Dendritic cell treated with granulocyte-macrophage colony-stimulating factor and Interleukin-4, amounts not matched to agents 40 ng/mL and 50 ng/mL, for 4 days (primary cell): ENCODE results near the gene CDKN1C.
A peak's percentile ranks its signal among the peaks of the same experiment; 100 is the strongest.

ENCODE experiments used
- H3K27ac Mint-ChIP-seq: one replicate; pipeline ENCODE4 v1.8.0; 2022; ENCODE audit warnings: mild to moderate bottlenecking, mixed read lengths
- H3K27me3 Mint-ChIP-seq: one replicate; pipeline ENCODE4 v1.8.0; 2022; ENCODE audit warnings: mild to moderate bottlenecking, mixed read lengths
- H3K36me3 Mint-ChIP-seq: one replicate; pipeline ENCODE4 v1.8.0; 2022; ENCODE audit warnings: low read depth, mixed read lengths
- H3K4me1 Mint-ChIP-seq: one replicate; pipeline ENCODE4 v1.8.0; 2022; ENCODE audit warnings: low read depth, mixed read lengths
- H3K4me3 Mint-ChIP-seq: one replicate; pipeline ENCODE4 v1.8.0; 2022; ENCODE audit warnings: mild to moderate bottlenecking, moderate library complexity, mixed read lengths
- H3K9me3 Mint-ChIP-seq: one replicate; pipeline ENCODE4 v1.8.0; 2022; ENCODE audit warnings: mixed read lengths
- intact Hi-C: fragments of 100-400 bp; cut with micrococcal nuclease; formaldehyde crosslinking; loops from one replicate; pipeline ENCODE4 v1.15.0; 2022

CDKN1C gene

DNA sequence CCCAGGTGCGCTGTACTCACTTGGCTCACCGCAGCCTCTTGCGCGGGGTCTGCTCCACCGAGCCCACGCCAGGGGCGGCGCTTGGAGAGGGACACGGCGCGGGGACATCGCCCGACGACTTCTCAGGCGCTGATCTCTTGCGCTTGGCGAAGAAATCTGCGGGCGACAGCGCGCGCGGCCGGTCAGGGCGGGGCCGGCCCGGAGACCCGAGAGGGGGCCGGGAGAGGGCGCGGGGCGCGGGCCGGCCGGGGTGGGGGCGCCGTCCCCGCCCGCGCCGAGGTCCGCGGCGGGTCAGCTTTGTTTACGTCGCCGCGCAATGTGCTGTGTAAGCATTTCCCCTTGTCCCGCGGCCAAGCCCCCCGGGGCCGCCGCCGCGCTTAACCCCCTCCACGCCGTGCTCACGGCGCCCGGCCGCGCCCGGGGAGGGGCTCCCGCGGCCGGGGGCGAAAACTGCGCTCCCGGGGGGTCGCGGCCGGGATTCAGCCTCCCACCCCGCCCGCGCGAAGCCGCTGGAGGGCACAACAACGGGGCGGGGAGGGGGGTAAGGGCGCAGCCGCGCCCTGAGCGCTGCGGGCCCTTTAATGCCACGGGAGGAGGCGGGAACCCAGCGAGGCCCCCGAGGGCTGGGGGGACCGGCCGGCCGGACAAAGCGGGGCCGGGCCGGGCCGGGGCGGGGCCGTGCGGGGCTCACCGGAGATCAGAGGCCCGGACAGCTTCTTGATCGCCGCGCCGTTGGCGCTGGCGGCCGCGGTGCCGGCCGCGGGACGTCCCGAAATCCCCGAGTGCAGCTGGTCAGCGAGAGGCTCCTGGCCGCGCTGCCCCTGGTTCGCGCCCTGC is 1.4 kb downstream of the CDKN1C start:
- intact Hi-C loops: loop anchor here (10.0 kb wide), 2 partner anchors 189 to 579 kb away; partner anchors contain the start of genes C11orf21, KCNQ1OT1 and TSPAN32
- peaks cover 11% of the 10 kb centered on the region for H3K4me1 Mint-ChIP-seq

DNA sequence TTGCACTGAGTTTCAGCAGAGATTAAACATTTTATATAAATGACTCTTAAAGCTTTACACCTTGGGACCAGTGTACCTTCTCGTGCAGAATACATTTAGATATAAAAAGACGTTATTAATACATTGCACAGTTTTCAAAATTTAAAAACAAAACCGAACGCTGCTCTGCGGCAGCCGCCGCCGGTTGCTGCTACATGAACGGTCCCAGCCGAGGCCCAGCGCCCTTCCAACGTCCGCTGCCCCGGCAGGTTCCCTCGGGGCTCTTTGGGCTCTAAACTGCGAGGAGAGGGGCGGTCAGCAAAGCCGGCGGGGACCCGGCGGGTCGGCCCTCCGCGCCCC is 2.0 kb downstream of the CDKN1C start:
- peaks cover 10% of the 10 kb centered on the region for H3K9me3 Mint-ChIP-seq
- H3K36me3 Mint-ChIP-seq: peaks cover 6% of the 10 kb centered on the region
- H3K27me3 Mint-ChIP-seq: peaks cover 76% of the 10 kb centered on the region
- H3K4me1 Mint-ChIP-seq: peaks cover 11% of the 10 kb centered on the region
- intact Hi-C loops: loop anchor here (10.0 kb wide), 2 partner anchors 189 to 579 kb away; partner anchors contain the start of genes C11orf21, KCNQ1OT1 and TSPAN32
- H3K27ac Mint-ChIP-seq: no peak overlapping the region
- H3K4me3 Mint-ChIP-seq: peak overlapping the region; percentile 63

More for the DNA sequence above, 1.4 kb downstream of the CDKN1C start:
- peak overlapping the region; percentile 63 for H3K4me3 Mint-ChIP-seq
- H3K36me3 Mint-ChIP-seq: peaks cover 6% of the 10 kb centered on the region
- peaks cover 73% of the 10 kb centered on the region for H3K27me3 Mint-ChIP-seq
- no peak overlapping the region for H3K27ac Mint-ChIP-seq
- peaks cover 4% of the 10 kb centered on the region for H3K9me3 Mint-ChIP-seq

DNA sequence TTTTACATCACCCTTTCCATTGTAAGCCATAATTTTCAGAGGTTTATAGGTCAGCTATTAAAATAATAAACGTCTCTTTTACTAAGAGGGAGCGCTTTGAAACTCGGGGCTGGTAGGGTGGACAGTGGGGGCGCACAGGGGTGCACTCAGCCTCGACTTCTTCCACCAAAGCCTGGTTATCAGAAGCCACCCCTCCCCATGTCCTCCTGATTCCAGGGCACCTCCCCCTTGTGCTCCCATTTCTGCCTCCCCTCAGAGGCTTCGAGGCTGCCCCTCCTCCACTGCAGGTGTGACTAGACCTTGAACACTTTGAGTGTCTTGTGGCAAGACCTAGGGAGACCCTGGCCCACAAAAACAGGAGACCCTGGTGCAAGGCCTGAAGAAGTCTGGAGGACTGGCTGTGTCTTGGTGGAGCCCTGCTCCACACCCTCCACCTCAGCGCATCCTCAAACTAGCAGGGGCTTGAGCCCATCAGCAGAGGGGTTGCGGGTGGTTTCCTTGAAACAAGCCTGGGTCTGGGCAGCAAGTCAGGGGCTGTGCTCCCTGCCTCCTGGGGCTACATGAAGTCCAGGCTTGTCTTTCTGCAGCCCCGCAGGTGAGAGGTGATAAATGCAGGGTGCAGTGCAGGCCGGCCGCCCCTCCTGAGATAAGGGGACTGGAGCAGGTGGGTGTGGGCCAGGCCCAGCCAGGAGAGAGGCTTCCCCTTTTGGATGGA is 3.0 kb downstream of the CDKN1C start:
- peaks cover 72% of the 10 kb centered on the region for H3K27me3 Mint-ChIP-seq

DNA sequence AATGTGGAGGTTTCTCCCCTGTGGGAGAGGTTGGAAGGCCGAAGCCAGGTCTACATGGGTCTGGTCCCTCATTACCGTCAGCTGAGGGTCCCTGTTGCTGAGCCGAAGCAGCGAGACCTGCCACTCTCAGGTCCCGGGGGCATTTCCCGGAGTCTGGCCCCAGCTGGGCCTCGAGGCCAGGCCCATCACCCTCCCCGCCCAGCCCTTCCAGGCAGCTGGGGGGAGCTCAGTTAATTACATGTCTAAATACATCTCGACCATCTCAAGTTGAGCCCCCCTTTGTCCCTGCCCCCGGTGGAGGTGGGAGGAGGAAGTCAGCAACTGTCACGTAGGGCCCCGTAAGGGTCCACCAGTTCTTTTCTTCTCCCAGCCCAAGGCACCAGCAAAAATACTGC is 3.6 kb downstream of the CDKN1C start:
- H3K4me1 Mint-ChIP-seq: peaks cover 6% of the 10 kb centered on the region
- H3K27ac Mint-ChIP-seq: no peak overlapping the region
- H3K4me3 Mint-ChIP-seq: no peak overlapping the region
- H3K27me3 Mint-ChIP-seq: peaks cover 71% of the 10 kb centered on the region
- peaks cover 11% of the 10 kb centered on the region for H3K9me3 Mint-ChIP-seq
- intact Hi-C loops: loop anchor here (10.0 kb wide), 2 partner anchors 187 to 577 kb away; partner anchors contain the start of genes C11orf21, KCNQ1OT1 and TSPAN32
- peaks cover 6% of the 10 kb centered on the region for H3K36me3 Mint-ChIP-seq

More for the DNA sequence above, 3.0 kb downstream of the CDKN1C start:
- Mint-ChIP-seq H3K4me1 (peaks cover 6% of the 10 kb centered on the region), H3K9me3 (peaks cover 11% of the 10 kb centered on the region), H3K4me3 (no peak overlapping the region), H3K36me3 (peaks cover 6% of the 10 kb centered on the region), H3K27ac (no peak overlapping the region)
- intact Hi-C loops: loop anchor here (10.0 kb wide), 2 partner anchors 188 to 578 kb away; partner anchors contain the start of genes C11orf21, KCNQ1OT1 and TSPAN32

DNA sequence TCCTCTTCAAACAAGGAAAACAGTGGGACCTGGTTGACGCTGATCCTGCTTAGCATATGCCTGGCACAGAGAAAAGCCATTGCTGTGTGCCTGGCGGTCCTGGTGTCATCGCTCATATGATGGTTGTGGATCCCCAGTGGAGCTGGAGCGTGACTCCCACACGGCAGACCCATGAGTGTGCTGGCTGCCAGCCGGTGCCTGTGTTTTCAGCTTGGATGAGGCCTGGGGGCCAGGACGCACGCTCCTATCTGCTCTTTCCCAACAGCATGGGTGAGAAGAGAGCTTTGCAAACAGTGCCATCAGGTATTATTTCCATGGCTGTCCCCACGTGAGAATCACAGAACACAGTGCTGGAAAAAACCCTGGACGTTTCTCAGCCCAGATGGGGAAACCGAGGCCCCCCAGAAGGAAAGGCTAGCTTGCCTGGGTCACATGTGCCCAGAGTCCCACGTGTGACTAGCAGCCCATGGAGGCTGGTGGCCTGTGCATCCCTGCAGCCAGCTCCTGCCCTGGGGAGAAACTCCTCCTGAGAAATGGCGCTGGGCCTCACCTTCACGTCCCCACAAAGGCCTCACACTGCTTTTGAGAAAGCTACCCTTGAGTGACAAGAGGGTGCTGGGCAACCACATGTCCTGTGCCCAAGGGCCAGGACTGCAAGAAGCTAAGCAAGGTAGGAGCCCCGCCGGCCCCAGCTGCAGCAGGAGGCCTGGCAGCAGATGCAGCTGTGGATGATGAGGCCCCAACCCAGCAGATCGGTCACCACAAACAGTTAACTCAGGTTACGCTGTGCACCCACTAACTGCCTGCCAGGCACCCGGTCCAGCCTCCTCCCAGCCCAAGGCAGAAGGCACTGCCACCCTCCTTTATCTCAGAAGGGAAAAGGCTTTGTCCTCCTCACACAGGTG is 4.2 kb downstream of the CDKN1C start:
- Mint-ChIP-seq H3K4me1 (peaks cover 6% of the 10 kb centered on the region), H3K27me3 (peaks cover 68% of the 10 kb centered on the region), H3K9me3 (peaks cover 11% of the 10 kb centered on the region), H3K36me3 (peaks cover 6% of the 10 kb centered on the region), H3K4me3 (no peak overlapping the region), H3K27ac (no peak overlapping the region)
- intact Hi-C loops: loop anchor here (10.0 kb wide), 2 partner anchors 187 to 577 kb away; partner anchors contain the start of genes C11orf21, KCNQ1OT1 and TSPAN32

DNA sequence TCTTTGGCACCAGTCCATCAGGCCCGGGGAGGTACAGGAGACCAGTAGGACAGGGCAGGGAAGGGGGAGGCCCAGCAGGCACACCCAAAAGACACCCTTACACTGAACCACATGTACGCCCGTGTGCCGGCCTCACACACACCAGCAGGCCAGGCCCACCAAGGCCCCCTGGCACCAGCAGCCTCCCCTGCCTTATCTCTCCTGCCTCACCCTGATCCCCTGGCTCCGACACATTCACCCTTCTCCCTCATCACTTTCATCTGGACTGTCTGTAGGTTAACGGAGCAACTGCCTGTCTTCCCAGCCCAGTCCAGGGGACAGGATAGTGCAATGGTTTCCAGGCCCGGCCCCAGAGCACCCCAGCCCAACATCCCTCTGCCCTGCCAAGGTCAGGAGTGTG is 4.9 kb downstream of the CDKN1C start:
- Mint-ChIP-seq H3K36me3 (peaks cover 6% of the 10 kb centered on the region), H3K4me1 (peaks cover 6% of the 10 kb centered on the region), H3K27me3 (peaks cover 66% of the 10 kb centered on the region), H3K27ac (no peak overlapping the region), H3K9me3 (peaks cover 11% of the 10 kb centered on the region), H3K4me3 (no peak overlapping the region)
- intact Hi-C loops: loop anchor here (10.0 kb wide), 2 partner anchors 186 to 576 kb away; partner anchors contain the start of genes C11orf21, KCNQ1OT1 and TSPAN32

DNA sequence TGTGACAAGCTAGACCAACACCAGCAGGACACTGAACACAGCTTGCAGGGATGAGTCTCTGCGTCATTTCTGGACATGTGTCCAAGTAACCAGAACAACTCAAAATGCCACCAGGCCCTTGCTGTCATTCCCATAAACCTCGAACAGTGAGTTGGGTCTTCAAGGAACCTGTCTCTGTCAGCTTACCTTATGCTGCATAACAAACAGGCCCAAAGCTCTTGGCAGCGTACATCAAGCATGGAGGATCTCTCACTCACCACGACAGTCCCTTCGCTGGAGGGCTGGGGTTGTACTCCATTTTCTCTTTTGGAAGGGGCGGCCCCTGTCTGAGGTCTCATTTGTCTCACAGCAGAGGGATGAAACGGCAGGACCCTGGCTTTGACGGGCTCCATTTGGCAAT is 6.8 kb downstream of the CDKN1C start:
- intact Hi-C loops: no loop called here
- no peaks in the 10 kb centered on the region for H3K4me1 Mint-ChIP-seq
- H3K27ac Mint-ChIP-seq: no peak overlapping the region

DNA sequence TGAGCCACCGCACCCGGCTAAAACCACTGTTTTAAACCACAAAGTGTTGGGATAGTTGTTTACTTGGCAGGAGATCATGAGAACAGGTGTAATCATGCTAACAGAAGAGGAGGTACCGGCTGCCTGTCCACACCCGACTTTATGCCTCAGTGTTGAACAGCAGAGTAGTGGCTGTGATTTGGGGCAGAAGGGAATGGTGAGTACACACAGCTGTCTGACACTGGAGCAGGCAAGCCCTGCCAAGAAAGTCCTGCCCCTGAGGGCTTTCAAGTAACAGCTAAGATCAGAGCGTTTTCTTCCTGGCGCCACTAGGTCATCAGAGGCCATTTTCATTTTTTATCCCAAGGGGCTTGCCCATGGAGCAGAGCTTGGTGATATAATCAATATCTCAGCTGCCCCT is 8.1 kb downstream of the CDKN1C start:
- Mint-ChIP-seq H3K4me3 (no peak overlapping the region), H3K9me3 (peaks cover 11% of the 10 kb centered on the region), H3K36me3 (no peaks in the 10 kb centered on the region), H3K27ac (no peak overlapping the region), H3K4me1 (no peaks in the 10 kb centered on the region), H3K27me3 (peaks cover 63% of the 10 kb centered on the region)
- intact Hi-C loops: no loop called here

More for the DNA sequence above, 6.8 kb downstream of the CDKN1C start:
- peaks cover 72% of the 10 kb centered on the region for H3K27me3 Mint-ChIP-seq
- peaks cover 11% of the 10 kb centered on the region for H3K9me3 Mint-ChIP-seq
- no peak overlapping the region for H3K4me3 Mint-ChIP-seq
- H3K36me3 Mint-ChIP-seq: no peaks in the 10 kb centered on the region

DNA sequence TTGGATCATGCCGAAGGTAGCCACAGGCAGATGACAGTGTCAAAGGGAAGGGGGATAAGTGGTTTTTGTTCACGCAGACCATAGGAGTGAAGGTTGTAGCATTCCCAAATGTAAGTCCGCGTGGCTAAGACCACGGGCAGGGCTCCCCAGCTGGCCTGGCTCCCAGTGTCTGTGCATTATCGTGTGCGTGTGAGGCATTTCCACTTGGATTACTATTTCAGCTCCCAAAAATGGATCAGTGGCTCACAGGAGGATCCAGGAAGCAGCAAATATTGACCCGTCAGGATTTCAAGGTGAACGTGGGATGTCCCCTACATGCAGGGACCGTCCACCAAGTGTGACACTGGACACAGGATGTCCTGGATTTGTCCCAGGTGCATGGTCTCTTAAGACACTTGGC is 10.6 kb downstream of the CDKN1C start:
- intact Hi-C loops: no loop called here
- H3K4me1 Mint-ChIP-seq: peaks cover 5% of the 10 kb centered on the region
- peaks cover 11% of the 10 kb centered on the region for H3K9me3 Mint-ChIP-seq
- H3K27me3 Mint-ChIP-seq: peaks cover 60% of the 10 kb centered on the region
- no peak overlapping the region for H3K27ac Mint-ChIP-seq
- H3K36me3 Mint-ChIP-seq: no peaks in the 10 kb centered on the region
- no peak overlapping the region for H3K4me3 Mint-ChIP-seq

DNA sequence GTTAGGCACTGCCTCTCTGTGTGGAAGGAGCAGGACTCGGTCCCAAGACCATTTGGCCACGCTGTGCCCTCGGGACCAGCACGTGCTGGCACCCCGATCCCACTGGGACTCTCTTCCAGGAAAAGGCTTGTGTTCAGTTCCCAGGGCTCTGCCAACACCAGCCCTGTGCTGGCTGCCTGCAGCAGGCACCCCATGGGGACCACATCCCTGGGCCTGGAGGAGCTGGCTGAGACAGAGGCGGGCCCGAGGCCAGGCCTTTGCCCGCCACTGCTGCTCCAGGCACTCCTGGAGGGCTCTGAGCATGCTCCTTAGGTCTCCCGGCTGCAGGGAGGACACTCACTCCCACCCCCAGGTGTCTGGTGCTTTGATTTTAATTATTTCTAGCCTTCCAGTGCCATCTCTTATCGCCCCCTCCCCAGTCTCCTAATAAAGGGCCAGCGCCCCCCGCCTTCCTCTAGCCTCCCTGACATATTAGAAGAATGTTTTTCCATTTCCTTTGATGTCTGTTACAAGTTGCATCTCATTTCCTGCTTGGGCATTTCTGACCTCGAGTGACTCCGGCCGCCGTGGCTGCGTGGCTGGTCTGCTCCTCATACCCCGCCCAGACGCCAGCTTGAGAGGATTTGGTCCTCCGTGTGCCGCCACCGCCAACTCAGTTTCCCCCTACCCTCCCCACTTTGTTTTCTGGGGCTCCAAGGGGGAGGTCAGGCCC is 14.4 kb downstream of the CDKN1C start:
- peaks cover 72% of the 10 kb centered on the region for H3K27me3 Mint-ChIP-seq
- intact Hi-C loops: no loop called here
- H3K4me3 Mint-ChIP-seq: no peak overlapping the region
- no peaks in the 10 kb centered on the region for H3K36me3 Mint-ChIP-seq
- H3K4me1 Mint-ChIP-seq: peaks cover 16% of the 10 kb centered on the region
- H3K9me3 Mint-ChIP-seq: no peaks in the 10 kb centered on the region
- no peak overlapping the region for H3K27ac Mint-ChIP-seq

DNA sequence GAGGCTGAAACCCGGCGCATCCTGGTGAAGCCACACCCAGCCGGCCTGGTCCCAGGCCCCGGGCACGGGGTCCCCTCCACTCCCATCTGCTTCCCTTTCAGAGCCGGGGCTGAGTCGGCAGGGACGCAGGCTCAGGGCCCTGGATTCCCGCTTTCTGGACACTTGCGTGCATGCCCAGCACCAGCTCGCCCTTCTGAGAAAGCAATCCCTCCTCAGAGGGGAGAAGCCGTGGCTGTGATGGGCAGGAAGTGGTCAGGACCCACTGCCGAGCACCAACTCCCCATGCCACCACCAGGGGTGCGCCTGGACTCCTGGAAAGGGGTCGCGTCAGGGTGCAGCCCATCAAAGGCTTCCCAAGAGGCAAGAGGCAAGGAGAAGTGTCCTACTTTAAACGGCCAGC is 15.1 kb downstream of the CDKN1C start:
- no peaks in the 10 kb centered on the region for H3K36me3 Mint-ChIP-seq
- intact Hi-C loops: no loop called here
- no peak overlapping the region for H3K4me3 Mint-ChIP-seq
- peaks cover 16% of the 10 kb centered on the region for H3K4me1 Mint-ChIP-seq
- H3K27ac Mint-ChIP-seq: no peak overlapping the region
- peaks cover 71% of the 10 kb centered on the region for H3K27me3 Mint-ChIP-seq
- H3K9me3 Mint-ChIP-seq: no peaks in the 10 kb centered on the region

DNA sequence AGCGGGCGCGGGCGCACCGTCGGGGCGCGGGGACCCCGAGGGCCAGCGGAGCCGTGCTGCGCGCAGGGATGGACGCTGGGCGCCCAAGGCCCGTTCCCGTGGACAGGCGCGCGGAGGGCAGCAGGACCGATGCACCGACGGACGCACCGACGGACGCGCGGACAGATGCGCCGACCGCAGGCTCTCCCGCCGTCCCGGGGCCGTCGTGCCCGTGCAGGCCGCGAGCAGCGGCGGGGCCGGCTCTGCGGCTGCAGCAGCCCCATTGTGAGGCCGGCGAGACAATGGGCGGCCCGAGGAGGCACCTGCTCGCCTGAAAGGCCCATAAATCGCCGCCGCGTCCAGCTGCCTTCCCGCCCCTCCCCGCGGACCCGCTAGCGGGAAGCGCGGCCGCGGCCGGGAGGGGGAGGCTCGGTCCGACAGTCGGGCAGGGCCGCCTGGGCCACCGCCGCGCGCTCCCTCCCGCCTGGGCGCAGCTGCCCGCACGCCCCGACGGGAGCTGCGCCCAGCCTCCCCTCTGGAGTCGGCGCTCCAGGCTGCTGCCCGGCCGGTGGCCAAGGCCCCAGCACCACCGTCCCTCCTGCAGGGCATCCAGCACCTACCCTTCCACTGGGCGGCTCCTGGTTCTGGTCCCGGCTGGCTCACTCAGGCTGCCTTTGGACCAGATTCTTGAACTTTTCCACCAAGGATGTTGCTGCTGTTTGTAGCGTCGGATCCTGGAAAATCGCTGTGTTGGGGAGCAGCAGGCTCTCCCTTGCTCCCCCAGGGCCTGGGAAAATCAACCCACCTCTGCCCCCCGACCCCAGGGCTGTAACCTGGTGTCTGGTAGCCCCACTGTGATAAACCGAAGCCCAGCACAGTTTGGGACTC is 15.8 kb downstream of the CDKN1C start:
- Mint-ChIP-seq H3K4me1 (peaks cover 16% of the 10 kb centered on the region), H3K9me3 (no peaks in the 10 kb centered on the region), H3K27ac (no peak overlapping the region), H3K27me3 (peaks cover 71% of the 10 kb centered on the region), H3K4me3 (no peak overlapping the region), H3K36me3 (no peaks in the 10 kb centered on the region)
- intact Hi-C loops: no loop called here
